ENCODE data around the gene OBSCN. TPM values are rescaled to one million over a fixed set of nuclear protein-coding genes. Genes with fewer than 3 reads are reported as not detected.

OBSCN gene
- total and polyA plus RNA-seq, 4 donors, result 0.54 to 5.6 (median 2.7) TPM

GRCh38 chr1:228308628-228309325 lies 100.9 kb downstream of the OBSCN start:
- Histone ChIP-seq H3K9me3 (ENCODE audit: control insufficient read depth in 4 of 4, low read length in 3 of 4) (peaks cover 5 to 16% (median 12%) of the 10 kb centered on the region in 4 donors), H3K4me1 (ENCODE audit: control insufficient read depth in 4 of 4, insufficient read depth in 4 of 4, low read length in 3 of 4) (no peaks in the 10 kb centered on the region), H3K27ac (ENCODE audit: low read depth in 1 of 2, low read length in 2 of 2) (no peak overlapping the region), H3K4me3 (ENCODE audit: low read depth in 1 of 3, low read length in 3 of 3) (no peak overlapping the region), H3K36me3 (ENCODE audit: control insufficient read depth in 4 of 4, insufficient read depth in 3 of 4, low read depth in 1 of 4, low read length in 3 of 4) (no peaks in the 10 kb centered on the region), H3K27me3 (ENCODE audit: control insufficient read depth in 4 of 4, insufficient read depth in 4 of 4, low read length in 3 of 4) (no peaks in the 10 kb centered on the region), H3K9ac (ENCODE audit: low read depth in 1 of 2, low read length in 2 of 2) (no peak overlapping the region)
- TF ChIP-seq FOXA2 (IDR thresholded peaks at IDR 0.05) (no peak), ATF3 (IDR thresholded peaks at IDR 0.05) (no peak), CTCF (IDR thresholded peaks at IDR 0.05; ENCODE audit: low read depth, low read length, missing input control) (no peak), REST (IDR thresholded peaks at IDR 0.05) (no peak), MAX (IDR thresholded peaks at IDR 0.05) (no peak), TAF1 (conservative IDR thresholded peaks at IDR 0.05) (no peak), YY1 (IDR thresholded peaks at IDR 0.05) (no peak), HNF4G (IDR thresholded peaks at IDR 0.05) (no peak), GABPA (IDR thresholded peaks at IDR 0.05 in 1 of 2, conservative IDR thresholded peaks at IDR 0.05 in 1 of 2) (no peak), NR2F2 (IDR thresholded peaks at IDR 0.05) (no peak), HNF4A (conservative IDR thresholded peaks at IDR 0.05) (no peak), FOXA1 (IDR thresholded peaks at IDR 0.05) (no peak), RAD21 (IDR thresholded peaks at IDR 0.05) (no peak), EGR1 (IDR thresholded peaks at IDR 0.05; ENCODE audit: low read depth in 2 of 2) (no peak), ZBTB33 (IDR thresholded peaks at IDR 0.05) (no peak), RXRA (IDR thresholded peaks at IDR 0.05) (no peak), SP1 (IDR thresholded peaks at IDR 0.05) (no peak), JUND (IDR thresholded peaks at IDR 0.05) (no peak)
- no peak for DNase-seq (ENCODE audit: low spot score)
- WGBS, result 77% methylated on average over 8 of the region's 8 CpGs
